ENCODE results near the gene CREB5.

CREB5 gene

GRCh38 chr7:28411876-28412662 is at the start of gene CREB5:
Gene CREB5, plus strand, starts transcription at chr7:28412518. Its CDS starts 397 bp downstream, at chr7:28412915.
- peak within 1 kb of the TSS; percentile 92 for H3K27ac Mint-ChIP-seq
- H3K4me3 Mint-ChIP-seq: no peak within 1 kb of the TSS
- intact Hi-C loops (cut with micrococcal nuclease): loop anchor here (5.0 kb wide), 2 partner anchors 95 to 270 kb away; no protein-coding TSS in a partner anchor
- no peaks in the 10 kb centered on the region for H3K9me3 Mint-ChIP-seq
- H3K36me3 Mint-ChIP-seq (ENCODE audit: low read depth): peaks cover 6% of the 10 kb centered on the region
- peaks cover 27% of the 10 kb centered on the region for H3K4me1 Mint-ChIP-seq (ENCODE audit: low read depth)
- H3K27me3 Mint-ChIP-seq: peaks cover 82% of the 10 kb centered on the region

- H3K4me3 Mint-ChIP-seq: no peak overlapping the region
- no peaks in the 10 kb centered on the region for H3K36me3 Mint-ChIP-seq (ENCODE audit: low read depth)
- intact Hi-C loops (cut with micrococcal nuclease): no loop called here
- peaks cover 21% of the 10 kb centered on the region for H3K27me3 Mint-ChIP-seq
- no peaks in the 10 kb centered on the region for H3K4me1 Mint-ChIP-seq (ENCODE audit: low read depth)
- no peak overlapping the region for H3K27ac Mint-ChIP-seq
- H3K9me3 Mint-ChIP-seq: peaks cover 10% of the 10 kb centered on the region
Measured at GRCh38 chr7:28362812-28363211, 49.5 kb upstream of the CREB5 start.

DNA sequence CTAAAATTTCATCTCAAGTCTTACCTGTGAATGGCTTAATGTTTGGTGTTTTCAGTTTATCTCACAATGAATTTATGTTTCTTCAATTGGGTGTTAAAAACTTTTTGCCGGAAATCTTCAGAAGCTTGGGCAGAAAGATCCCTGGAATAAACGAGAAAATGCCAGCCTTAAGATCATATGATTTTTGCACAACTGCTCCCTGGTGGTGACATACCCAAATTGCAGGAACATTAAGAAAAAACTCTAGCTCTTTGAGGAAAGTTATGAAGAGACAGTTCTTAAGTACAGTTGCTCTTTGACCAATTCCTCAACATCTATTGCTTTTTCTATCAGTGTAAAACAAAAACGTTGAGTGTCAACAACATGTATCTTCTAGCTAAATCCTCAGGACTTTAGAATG is 48.2 kb upstream of the CREB5 start:
- Mint-ChIP-seq H3K27me3 (peaks cover 21% of the 10 kb centered on the region), H3K9me3 (peaks cover 10% of the 10 kb centered on the region), H3K4me1 (ENCODE audit: low read depth) (no peaks in the 10 kb centered on the region), H3K27ac (no peak overlapping the region), H3K4me3 (no peak overlapping the region), H3K36me3 (ENCODE audit: low read depth) (no peaks in the 10 kb centered on the region)
- intact Hi-C loops (cut with micrococcal nuclease): no loop called here

GRCh38 chr7:28369523-28369922 is 42.8 kb upstream of the CREB5 start:
- Mint-ChIP-seq H3K9me3 (peaks cover 4% of the 10 kb centered on the region), H3K4me3 (no peak overlapping the region), H3K27me3 (peaks cover 25% of the 10 kb centered on the region), H3K27ac (no peak overlapping the region), H3K36me3 (ENCODE audit: low read depth) (no peaks in the 10 kb centered on the region), H3K4me1 (ENCODE audit: low read depth) (no peaks in the 10 kb centered on the region)
- intact Hi-C loops (cut with micrococcal nuclease): no loop called here

DNA sequence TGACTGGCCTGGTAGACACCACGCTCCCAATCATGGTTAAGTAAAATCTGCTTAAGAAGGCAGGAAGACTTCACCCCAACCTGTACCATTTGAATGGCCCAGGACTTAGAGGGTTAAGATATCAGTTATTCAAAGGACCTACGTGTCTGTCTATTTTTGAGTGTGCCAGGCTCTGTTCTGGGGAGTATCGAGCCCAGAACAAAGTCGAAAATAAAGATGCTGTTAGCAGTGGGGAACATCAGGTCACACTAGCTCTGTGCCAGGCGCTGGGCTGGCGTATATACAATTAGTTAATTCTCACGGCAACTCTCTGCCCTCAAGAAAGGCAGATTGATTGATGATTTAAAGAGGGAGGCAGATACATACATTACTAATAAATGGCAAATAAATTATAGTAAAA is 40.5 kb upstream of the CREB5 start:
- intact Hi-C loops (cut with micrococcal nuclease): no loop called here
- no peaks in the 10 kb centered on the region for H3K4me1 Mint-ChIP-seq (ENCODE audit: low read depth)
- no peak overlapping the region for H3K27ac Mint-ChIP-seq
- H3K9me3 Mint-ChIP-seq: no peaks in the 10 kb centered on the region
- no peaks in the 10 kb centered on the region for H3K36me3 Mint-ChIP-seq (ENCODE audit: low read depth)
- peaks cover 21% of the 10 kb centered on the region for H3K27me3 Mint-ChIP-seq
- no peak overlapping the region for H3K4me3 Mint-ChIP-seq

GRCh38 chr7:28373990-28374389 is 38.3 kb upstream of the CREB5 start:
- intact Hi-C loops (cut with micrococcal nuclease): no loop called here
- Mint-ChIP-seq H3K27ac (no peak overlapping the region), H3K27me3 (peaks cover 19% of the 10 kb centered on the region), H3K36me3 (ENCODE audit: low read depth) (no peaks in the 10 kb centered on the region), H3K4me1 (ENCODE audit: low read depth) (no peaks in the 10 kb centered on the region), H3K4me3 (no peak overlapping the region), H3K9me3 (no peaks in the 10 kb centered on the region)

GRCh38 chr7:28375729-28376128 is 36.6 kb upstream of the CREB5 start:
- Mint-ChIP-seq H3K27me3 (peaks cover 19% of the 10 kb centered on the region), H3K4me3 (no peak overlapping the region), H3K27ac (no peak overlapping the region), H3K36me3 (ENCODE audit: low read depth) (no peaks in the 10 kb centered on the region), H3K4me1 (ENCODE audit: low read depth) (no peaks in the 10 kb centered on the region), H3K9me3 (no peaks in the 10 kb centered on the region)
- intact Hi-C loops (cut with micrococcal nuclease): no loop called here

- no peaks in the 10 kb centered on the region for H3K4me1 Mint-ChIP-seq (ENCODE audit: low read depth)
- peaks cover 17% of the 10 kb centered on the region for H3K27me3 Mint-ChIP-seq
- H3K27ac Mint-ChIP-seq: no peak overlapping the region
- intact Hi-C loops (cut with micrococcal nuclease): no loop called here
- H3K4me3 Mint-ChIP-seq: no peak overlapping the region
- H3K36me3 Mint-ChIP-seq (ENCODE audit: low read depth): no peaks in the 10 kb centered on the region
- H3K9me3 Mint-ChIP-seq: no peaks in the 10 kb centered on the region
Measured at GRCh38 chr7:28376634-28377033, 35.7 kb upstream of the CREB5 start.

GRCh38 chr7:28378574-28379149 is 33.7 kb upstream of the CREB5 start:
- Mint-ChIP-seq H3K4me1 (ENCODE audit: low read depth) (no peaks in the 10 kb centered on the region), H3K27me3 (peaks cover 14% of the 10 kb centered on the region), H3K36me3 (ENCODE audit: low read depth) (no peaks in the 10 kb centered on the region), H3K9me3 (no peaks in the 10 kb centered on the region), H3K27ac (no peak overlapping the region), H3K4me3 (no peak overlapping the region)
- intact Hi-C loops (cut with micrococcal nuclease): no loop called here

GRCh38 chr7:28381466-28381865 is 30.9 kb upstream of the CREB5 start:
- intact Hi-C loops (cut with micrococcal nuclease): no loop called here
- Mint-ChIP-seq H3K36me3 (ENCODE audit: low read depth) (no peaks in the 10 kb centered on the region), H3K4me1 (ENCODE audit: low read depth) (no peaks in the 10 kb centered on the region), H3K9me3 (no peaks in the 10 kb centered on the region), H3K27ac (no peak overlapping the region), H3K27me3 (peaks cover 15% of the 10 kb centered on the region), H3K4me3 (no peak overlapping the region)

GRCh38 chr7:28382144-28382543 is 30.2 kb upstream of the CREB5 start:
- intact Hi-C loops (cut with micrococcal nuclease): no loop called here
- no peaks in the 10 kb centered on the region for H3K9me3 Mint-ChIP-seq
- H3K4me1 Mint-ChIP-seq (ENCODE audit: low read depth): no peaks in the 10 kb centered on the region
- H3K27me3 Mint-ChIP-seq: peaks cover 17% of the 10 kb centered on the region
- no peak overlapping the region for H3K27ac Mint-ChIP-seq
- H3K36me3 Mint-ChIP-seq (ENCODE audit: low read depth): no peaks in the 10 kb centered on the region
- H3K4me3 Mint-ChIP-seq: no peak overlapping the region

GRCh38 chr7:28383975-28384374 is 28.3 kb upstream of the CREB5 start:
- no peaks in the 10 kb centered on the region for H3K4me1 Mint-ChIP-seq (ENCODE audit: low read depth)
- H3K27me3 Mint-ChIP-seq: peaks cover 18% of the 10 kb centered on the region
- intact Hi-C loops (cut with micrococcal nuclease): no loop called here
- H3K4me3 Mint-ChIP-seq: no peak overlapping the region
- H3K36me3 Mint-ChIP-seq (ENCODE audit: low read depth): no peaks in the 10 kb centered on the region
- H3K27ac Mint-ChIP-seq: no peak overlapping the region
- H3K9me3 Mint-ChIP-seq: no peaks in the 10 kb centered on the region

DNA sequence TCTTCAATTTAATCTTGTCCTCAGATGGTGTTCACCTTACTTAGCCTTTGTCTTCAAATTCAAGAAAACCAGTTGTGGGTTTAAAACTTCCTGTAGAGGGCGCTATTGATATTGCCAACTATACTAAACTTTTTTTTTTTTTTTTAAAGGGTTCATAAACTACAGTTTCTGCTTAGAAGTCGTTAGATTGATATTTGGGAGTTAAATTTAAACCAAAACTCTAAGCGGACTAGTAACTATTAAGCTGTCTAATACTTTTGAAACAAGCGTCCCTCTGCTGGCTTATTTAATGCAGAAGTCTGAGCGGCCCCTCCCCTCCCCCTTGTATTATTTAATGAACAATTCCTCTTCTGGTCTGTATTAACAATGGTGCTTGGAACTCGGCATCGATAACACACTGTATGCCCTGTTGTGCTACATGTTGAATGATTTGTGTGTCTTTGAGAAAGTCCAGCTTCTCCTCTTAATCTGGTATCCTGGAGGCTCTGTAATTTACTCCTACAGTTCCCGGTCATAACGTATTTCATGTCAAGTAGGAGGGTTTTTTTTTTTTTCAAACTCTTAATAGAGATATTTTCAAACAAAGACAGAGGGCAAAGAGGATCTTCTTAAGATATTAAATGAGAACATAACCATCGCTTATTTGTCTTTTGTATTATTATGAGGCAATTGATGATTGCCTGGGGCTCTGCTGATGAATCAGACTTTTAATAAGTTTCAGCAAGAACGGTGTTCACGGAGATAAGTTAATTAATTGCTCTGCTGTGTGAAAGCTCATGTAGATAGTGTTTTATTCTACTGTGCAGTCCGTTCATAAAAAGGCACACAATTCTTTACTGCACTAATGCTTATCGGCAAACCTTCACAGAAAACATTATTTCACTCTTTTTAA is 22.6 kb upstream of the CREB5 start:
- Mint-ChIP-seq H3K9me3 (no peaks in the 10 kb centered on the region), H3K27ac (peak overlapping the region; percentile 42), H3K36me3 (ENCODE audit: low read depth) (no peaks in the 10 kb centered on the region), H3K4me3 (peak overlapping the region; percentile 33), H3K4me1 (ENCODE audit: low read depth) (peaks cover 5% of the 10 kb centered on the region), H3K27me3 (peaks cover 38% of the 10 kb centered on the region)
- intact Hi-C loops (cut with micrococcal nuclease): loop anchor here (1.0 kb wide), 2 partner anchors 237 to 465 kb away; no protein-coding TSS in a partner anchor

GRCh38 chr7:28390426-28390825 is 21.9 kb upstream of the CREB5 start:
- Mint-ChIP-seq H3K27me3 (peaks cover 38% of the 10 kb centered on the region), H3K4me1 (ENCODE audit: low read depth) (peaks cover 5% of the 10 kb centered on the region), H3K9me3 (no peaks in the 10 kb centered on the region), H3K4me3 (no peak overlapping the region), H3K27ac (no peak overlapping the region), H3K36me3 (ENCODE audit: low read depth) (no peaks in the 10 kb centered on the region)
- intact Hi-C loops (cut with micrococcal nuclease): no loop called here

Data from dendritic cell treated with granulocyte-macrophage colony-stimulating factor and Interleukin-4, amounts not matched to agents 40 ng/mL and 50 ng/mL, for 4 days (primary cell).